Posterior cingulate gyrus (tissue), 11 donors: Measurements from ENCODE around the gene LASP1.
"Not testable (repeated sequence)": the region's sequence is repeated elsewhere in the genome, so short reads cannot be mapped to it uniquely, and the experiment has no call there.

Experiments
- DNase-seq, 10 donors: peaks; one replicate each; pipeline versions ENCODE4 v3.0.0 to v3.0.0-alpha.2; 2020 to 2021; ENCODE audit warnings: mixed read lengths in 3 of 10
- intact Hi-C: fragments of 100-400 bp; cut with DNase I; formaldehyde crosslinking; loops from one replicate; pipeline ENCODE4 v1.15.1; 2023

The LASP1 gene

DNA sequence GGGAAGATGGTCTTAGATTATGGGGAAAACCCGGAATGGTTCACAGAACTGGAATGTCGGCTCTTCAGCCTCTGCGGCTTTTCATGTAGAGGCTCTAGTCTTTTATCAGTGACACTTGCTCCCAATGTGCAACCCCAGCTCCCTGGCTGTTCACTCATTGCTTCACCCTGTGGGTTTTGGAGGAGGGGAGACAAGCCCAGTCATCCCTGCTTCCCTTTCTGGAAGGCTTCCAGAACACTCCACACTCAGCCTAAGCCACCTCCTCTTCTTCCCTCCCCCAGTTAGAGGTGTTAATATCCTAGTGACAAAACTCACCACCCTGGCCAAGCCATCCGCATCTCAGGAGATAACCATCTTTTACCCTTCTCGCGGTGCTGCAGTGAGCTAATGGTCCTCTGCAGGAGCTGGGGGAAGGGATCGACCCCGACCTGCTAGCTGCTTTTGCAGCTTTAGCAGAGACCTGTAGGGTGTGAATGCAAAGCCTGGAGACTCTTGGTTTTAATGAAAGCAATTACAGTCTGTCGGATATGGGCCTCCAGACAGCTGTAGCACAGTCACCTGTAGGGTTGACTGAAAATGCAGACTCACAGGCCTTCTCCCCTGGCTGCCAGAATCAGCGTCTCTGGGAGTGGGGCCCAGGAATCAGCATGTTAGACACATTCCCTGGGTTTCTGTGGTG is 31.3 kb downstream of the LASP1 start:
- intact Hi-C loops = no loop called here
- DNase-seq = no peak

- no peak for DNase-seq
- intact Hi-C loops = no loop called here
Measured at GRCh38 chr17:38903404-38903803, 33.5 kb downstream of the LASP1 start.

DNA sequence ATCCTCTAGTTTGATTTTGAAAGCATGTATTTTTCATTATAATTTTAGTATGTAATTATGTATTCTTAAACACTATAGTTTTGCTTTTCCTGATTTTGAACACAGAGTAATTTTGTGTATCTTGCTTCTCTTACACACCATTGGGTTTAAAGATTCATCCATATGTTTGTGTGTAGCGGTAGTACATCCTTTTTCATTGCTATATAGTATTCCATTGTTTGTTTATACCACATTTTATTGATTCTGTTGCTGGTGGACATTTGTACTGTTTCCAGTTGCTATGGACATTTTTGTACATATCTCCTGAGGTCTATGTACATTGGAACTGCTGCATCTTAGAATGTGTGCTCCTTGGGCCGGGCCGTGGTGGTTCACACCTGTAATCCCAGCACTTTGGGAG is 35.0 kb downstream of the LASP1 start:
- intact Hi-C loops = no loop called here
- peak in 1 of 10 donors; percentile 9 for DNase-seq

DNA sequence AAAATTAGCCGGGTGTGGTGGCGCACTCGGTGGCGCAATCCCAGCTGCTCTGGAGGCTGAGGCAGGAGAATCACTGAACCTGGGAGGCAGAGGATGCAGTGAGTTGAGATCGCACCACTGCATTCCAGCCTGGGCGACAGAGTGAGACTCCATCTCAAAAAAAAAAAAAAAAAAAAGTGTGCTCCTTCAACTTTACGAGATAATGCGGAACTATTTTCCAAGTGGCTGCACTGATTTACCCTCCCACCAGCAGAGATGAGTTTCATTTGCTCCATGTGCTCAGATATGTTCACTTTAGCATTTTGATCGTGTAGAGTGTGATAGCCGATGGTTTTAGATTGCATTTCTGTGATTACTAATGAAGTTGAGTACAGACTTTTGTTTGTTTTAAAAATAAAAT is 35.5 kb downstream of the LASP1 start:
- peak in 1 of 10 donors; percentile 3 for DNase-seq
- intact Hi-C loops = no loop called here

DNA sequence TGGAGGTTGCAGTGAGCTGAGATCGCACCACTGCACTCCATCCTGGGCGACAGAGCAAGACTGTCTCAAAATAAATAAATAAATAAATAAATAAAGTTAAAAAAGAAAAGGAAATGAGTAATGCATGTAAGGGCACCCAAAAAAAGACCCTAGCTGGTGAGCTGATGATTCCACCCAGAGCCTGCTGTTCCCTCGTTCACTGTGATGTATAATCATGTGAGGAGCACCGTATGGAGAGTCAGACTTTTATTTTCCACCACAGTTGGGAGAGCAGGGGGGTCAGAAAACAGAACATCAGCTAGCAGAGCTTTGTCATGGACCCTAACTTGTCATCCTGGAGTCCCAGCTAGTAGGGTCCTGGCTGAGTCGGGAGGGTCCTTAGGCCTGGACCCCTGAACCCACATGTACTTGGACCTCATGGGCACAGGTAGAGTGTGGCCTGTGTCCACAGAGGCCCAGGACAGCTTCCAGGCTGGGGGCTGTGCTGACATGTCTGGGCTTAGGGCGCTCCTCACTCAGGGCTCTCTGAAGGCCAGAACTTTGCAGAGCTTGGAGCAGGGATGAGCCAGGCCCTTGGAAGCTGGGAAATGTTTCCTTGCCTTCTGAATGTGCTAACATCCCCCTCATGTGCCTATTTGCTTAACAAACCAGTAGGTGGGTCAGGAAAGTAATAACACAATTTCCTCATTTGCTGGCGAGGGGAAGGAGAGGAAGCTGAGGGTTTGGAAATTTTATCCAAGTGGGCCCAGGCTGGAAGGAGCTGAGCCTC is 36.8 kb downstream of the LASP1 start:
- DNase-seq = peak in 2 of 10 donors; percentile 64 to 75
- intact Hi-C loops = no loop called here

DNA sequence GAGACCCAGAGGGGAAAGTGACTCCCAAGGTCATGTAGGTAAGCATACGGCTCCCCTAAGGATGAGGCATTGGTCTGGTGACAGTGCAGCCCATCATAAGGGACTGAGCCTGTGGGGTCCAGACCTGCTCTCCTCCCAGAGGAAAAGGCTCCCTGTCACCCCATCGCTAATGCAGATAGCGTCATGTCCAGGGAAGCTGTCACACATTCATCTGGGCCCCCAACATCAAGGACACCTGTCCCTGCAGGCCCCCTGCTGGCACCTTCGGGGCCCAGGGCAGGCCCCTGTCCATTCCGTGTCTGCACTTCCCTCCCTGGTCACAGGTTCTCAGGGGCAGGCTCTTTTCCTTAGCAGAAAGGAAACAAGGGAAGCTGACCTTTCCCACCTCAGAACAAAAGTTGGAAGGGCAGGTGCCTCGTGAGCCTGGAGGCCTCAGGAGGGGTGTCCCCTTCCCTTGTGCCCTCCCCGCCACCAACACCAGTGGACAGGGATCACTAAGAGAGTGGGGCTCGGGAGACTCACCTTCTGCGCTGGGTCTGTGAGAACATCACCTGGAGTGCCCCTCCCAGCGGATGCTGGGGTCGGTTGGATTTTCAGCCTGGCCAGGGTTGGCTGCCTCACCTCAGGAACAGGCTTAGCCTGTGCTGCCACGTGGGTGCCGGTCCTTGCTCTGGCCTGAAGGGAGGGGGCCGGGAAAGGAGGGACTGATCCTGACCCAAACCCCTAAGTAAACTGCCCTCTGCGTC is 38.2 kb downstream of the LASP1 start:
- peak in 4 of 10 donors; percentile 1 to 80 (median 53) for DNase-seq
- intact Hi-C loops = no loop called here

DNA sequence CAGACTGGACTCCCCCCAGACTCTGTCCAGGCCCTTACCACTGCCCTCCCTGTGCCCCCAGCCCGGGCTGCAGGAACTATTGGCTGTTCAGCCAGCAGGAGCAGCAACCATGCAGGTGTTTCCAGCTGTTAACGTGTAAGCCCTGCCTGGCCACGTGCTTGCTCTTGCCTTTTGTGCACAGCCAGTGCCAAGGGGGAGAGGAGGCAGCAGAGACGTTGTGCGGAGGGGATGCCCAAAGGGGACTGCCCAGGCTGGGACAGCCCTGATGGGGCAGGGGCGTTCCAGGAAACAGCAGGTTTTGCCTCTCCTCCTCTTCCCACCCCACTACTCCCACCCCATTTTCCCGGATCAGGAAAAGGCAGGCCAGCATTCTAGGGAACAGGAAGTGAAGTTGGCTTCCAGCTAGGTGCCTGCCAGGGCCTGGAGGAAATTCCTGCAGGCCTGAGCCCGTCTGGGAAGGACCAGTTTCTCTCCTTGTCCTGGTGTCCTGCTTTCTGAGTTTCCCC is 38.9 kb downstream of the LASP1 start:
- intact Hi-C loops = no loop called here
- peak in 3 of 10 donors; percentile 0 to 73 (median 44) for DNase-seq

DNA sequence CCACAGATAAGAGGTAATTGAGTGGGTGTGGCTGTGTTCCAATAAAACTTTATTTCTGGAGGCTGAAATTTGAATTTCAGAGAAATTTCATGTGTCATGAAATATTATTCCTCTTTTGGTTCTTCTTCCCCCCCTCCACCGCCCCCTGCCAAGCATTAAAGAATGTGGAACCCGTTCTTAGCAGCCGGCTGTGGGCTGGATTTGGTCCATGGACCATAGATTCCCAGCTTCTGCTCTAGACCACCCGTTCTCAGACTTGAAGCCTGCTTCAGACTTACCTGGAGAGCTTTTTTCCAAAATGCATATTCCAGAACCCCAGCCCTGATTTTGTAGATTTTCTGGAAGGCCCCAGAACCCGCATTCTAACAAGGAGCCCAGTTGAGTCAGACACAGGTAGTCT is 40.5 kb downstream of the LASP1 start:
- peak in 4 of 10 donors; percentile 3 to 28 (median 12) for DNase-seq

DNA sequence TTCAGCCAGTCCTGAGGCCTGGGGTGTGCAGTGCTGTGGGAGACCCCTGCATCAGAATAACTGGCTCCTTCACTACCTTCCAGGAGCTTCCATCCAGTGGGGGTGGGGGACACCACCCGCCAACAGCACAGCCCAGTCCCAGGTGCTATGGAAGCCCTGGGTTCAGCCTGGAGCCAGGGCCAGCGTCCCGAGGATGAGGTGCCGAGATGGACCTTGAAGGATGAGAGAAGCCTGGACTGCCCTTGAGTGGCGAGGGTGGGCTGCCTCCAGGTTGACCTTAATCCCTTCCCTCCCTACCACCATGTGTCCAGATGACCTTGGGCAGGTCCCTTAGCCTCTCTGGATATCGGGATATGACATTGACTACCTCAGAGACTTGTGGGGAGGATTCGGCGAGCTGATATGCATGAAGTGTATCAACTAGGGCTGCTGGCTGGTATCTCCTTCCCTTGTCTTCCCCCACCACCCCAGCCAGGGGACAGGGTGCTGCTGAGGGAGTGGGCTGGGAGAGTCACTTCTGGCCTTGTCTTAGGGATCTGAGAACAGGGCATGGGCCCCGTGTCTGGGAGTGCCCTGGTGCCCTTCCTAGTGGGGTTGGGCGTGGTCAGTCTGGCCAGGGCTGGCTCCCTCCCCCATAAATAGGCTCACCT is 41.3 kb downstream of the LASP1 start:
- intact Hi-C loops = no loop called here
- peak in 4 of 10 donors; percentile 6 to 60 (median 52) for DNase-seq

More for the DNA sequence above, 40.5 kb downstream of the LASP1 start:
- intact Hi-C loops = no loop called here

GRCh38 chr17:38911731-38912081 is 41.8 kb downstream of the LASP1 start:
- peak in 4 of 10 donors; percentile 9 to 53 (median 22) for DNase-seq
- intact Hi-C loops = not testable (repeated sequence)

GRCh38 chr17:38912221-38912813 is 42.5 kb downstream of the LASP1 start:
- peak in 4 of 10 donors; percentile 19 to 82 (median 62) for DNase-seq
- intact Hi-C loops = no loop called here

DNA sequence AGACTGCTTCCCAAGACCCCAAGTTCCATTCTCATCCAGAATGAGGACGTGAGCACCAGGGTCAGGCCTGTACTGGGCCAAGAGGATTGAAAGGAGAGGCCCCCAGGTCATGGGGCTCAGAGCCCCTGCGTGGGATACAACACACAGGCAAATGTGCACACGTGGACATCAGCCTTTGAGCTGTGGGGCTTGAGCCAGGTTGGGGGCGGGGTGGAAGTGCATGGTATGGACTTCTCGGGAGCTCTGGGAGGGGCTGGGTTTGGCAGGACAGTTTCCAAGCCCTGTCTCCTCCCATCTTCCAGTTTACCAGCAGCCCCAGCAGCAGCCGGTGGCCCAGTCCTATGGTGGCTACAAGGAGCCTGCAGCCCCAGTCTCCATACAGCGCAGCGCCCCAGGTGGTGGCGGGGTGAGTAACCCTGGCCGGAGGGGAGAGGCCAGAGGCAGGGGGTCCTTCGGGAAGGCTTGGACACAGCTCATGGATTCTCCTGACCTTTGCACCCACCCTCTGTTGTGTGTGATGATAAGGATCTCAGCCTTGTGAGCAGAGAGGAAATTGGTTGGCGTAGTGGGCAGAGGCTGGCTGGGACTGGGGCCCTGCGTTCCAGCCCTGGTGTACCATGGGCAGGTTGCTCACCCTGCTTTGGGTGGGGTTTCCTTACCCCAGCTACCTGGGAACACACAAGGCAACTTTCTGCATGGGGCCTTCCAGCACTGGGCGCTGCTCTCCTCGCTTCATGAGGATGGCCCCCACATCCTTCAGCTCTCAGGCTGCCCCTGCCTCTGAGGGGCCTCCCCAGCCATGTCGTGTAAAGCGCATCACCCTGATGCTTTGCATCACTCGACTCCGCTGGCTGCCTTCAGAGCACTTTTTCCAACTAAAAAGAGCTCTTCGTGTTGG is 45.1 kb downstream of the LASP1 start:
- intact Hi-C loops = no loop called here
- DNase-seq = peak in 4 of 10 donors; percentile 11 to 70 (median 53)

DNA sequence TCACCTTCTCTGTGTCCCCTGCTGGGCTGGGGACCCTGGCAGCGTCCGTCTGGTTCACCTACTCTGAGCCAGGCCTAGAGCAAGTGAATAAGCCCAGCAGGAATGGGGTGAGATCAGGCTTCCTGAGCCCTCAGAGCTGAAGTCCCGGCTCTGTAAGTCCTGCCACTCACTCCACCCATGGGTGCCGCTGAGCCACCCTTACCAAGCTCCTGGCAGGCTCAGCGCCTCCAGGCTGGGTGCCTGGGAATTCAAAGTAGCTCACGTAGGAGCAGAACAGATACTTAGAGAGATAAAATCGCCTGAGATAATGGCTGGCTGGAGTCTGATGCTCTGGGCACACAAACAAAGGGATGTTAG is 45.8 kb downstream of the LASP1 start:
- peak in 4 of 10 donors; percentile 29 to 81 (median 67) for DNase-seq
- intact Hi-C loops = no loop called here

DNA sequence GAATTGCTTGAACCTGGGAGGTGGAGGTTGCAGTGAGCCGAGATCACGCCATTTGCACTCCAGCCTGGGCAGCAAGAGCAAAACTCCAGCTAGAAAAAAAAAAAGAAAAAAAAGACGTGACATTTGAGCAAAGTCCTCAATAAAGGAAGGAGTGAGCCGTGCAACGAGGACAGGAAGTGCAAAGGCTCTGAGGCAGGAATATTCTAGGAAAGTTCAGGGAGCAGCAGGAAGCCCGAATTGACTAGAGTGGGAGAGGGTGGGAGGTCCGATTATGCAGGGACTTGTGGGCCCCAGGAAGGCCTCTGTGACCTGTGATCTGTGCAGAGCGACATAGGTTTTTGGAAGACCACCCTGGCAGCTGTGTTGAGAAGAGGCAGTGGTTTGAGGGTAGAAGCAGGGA is 46.9 kb downstream of the LASP1 start:
- intact Hi-C loops = no loop called here
- DNase-seq = peak in 2 of 10 donors; percentile 15 to 31

DNA sequence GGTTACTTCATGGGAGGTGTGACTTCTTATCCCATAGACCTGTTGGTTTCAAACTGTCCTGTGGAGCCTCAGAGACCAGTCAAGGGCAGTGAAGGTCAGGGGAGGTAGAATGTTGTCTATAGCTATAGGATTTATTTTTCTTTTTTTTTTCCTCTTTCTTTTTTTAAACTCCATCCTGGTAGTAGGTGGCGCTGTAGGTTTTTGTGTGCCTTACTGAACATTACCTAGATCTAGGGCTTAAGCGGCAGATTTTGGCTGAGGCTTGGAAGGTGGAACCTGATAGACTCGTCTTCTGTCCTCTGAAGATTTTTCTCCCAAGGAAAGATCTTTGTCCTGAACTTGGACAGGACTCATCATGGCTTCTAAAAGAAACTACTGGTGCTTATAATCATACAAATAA is 47.4 kb downstream of the LASP1 start:
- intact Hi-C loops = no loop called here
- peak in 2 of 10 donors; percentile 1 to 29 for DNase-seq

- intact Hi-C loops = no loop called here
- DNase-seq = peak in 2 of 10 donors; percentile 73 to 83
Measured at GRCh38 chr17:38918129-38918913, 48.5 kb downstream of the LASP1 start.

GRCh38 chr17:38918916-38919315 is 49.1 kb downstream of the LASP1 start:
- peak in 1 of 10 donors; percentile 61 for DNase-seq
- intact Hi-C loops = no loop called here
